ENCODE results near the gene RPL10.

Gene RPL10

GRCh38 chrX:154397888-154398667 lies at the start of gene RPL10:
Gene RPL10, plus strand, starts transcription at chrX:154398377. Its CDS starts 143 bp downstream, at chrX:154398520.
- peak; percentile 82 for DNase-seq (ENCODE audit: low read depth)

GRCh38 chrX:154348646-154349358 lies 49.4 kb upstream of the RPL10 start:
- no peak for DNase-seq (ENCODE audit: low read depth)

- DNase-seq (ENCODE audit: low read depth), result peak; percentile 26
Observed at GRCh38 chrX:154349359-154349935, 48.7 kb upstream of the RPL10 start.

GRCh38 chrX:154349979-154350378 lies 48.2 kb upstream of the RPL10 start:
- peak; percentile 3 for DNase-seq (ENCODE audit: low read depth)

GRCh38 chrX:154350429-154351182 lies 47.6 kb upstream of the RPL10 start:
- DNase-seq (ENCODE audit: low read depth), result peak; percentile 0

- peak; percentile 49 for DNase-seq (ENCODE audit: low read depth)
Observed at GRCh38 chrX:154351183-154352011, 46.8 kb upstream of the RPL10 start.

- DNase-seq (ENCODE audit: low read depth), result no peak
Observed at GRCh38 chrX:154352012-154352401, 46.2 kb upstream of the RPL10 start.

GRCh38 chrX:154352466-154352865 lies 45.7 kb upstream of the RPL10 start:
- DNase-seq (ENCODE audit: low read depth), result no peak

GRCh38 chrX:154353172-154353843 lies 44.9 kb upstream of the RPL10 start:
- no peak for DNase-seq (ENCODE audit: low read depth)

- DNase-seq (ENCODE audit: low read depth), result no peak
Observed at GRCh38 chrX:154354013-154354412, 44.2 kb upstream of the RPL10 start.

GRCh38 chrX:154354516-154354915 lies 43.7 kb upstream of the RPL10 start:
- DNase-seq (ENCODE audit: low read depth), result no peak

- DNase-seq (ENCODE audit: low read depth), result no peak
Observed at GRCh38 chrX:154355094-154355775, 42.9 kb upstream of the RPL10 start.

GRCh38 chrX:154355776-154356140 lies 42.4 kb upstream of the RPL10 start:
- DNase-seq (ENCODE audit: low read depth), result no peak

- DNase-seq (ENCODE audit: low read depth), result no peak
Observed at GRCh38 chrX:154356596-154356995, 41.6 kb upstream of the RPL10 start.

- DNase-seq (ENCODE audit: low read depth), result no peak
Observed at GRCh38 chrX:154357205-154357604, 41.0 kb upstream of the RPL10 start.

GRCh38 chrX:154358011-154358410 lies 40.2 kb upstream of the RPL10 start:
- DNase-seq (ENCODE audit: low read depth), result no peak

- no peak for DNase-seq (ENCODE audit: low read depth)
Observed at GRCh38 chrX:154358829-154359228, 39.3 kb upstream of the RPL10 start.

GRCh38 chrX:154359362-154360154 lies 38.6 kb upstream of the RPL10 start:
- DNase-seq (ENCODE audit: low read depth), result no peak

- DNase-seq (ENCODE audit: low read depth), result no peak
Observed at GRCh38 chrX:154360155-154360713, 37.9 kb upstream of the RPL10 start.
